Kidney (tissue), 14 donors: ENCODE results near the gene CFHR3. TPM values are rescaled to one million over a fixed set of nuclear protein-coding genes. Genes with fewer than 3 reads are reported as not detected.
"Not testable (repeated sequence)": the region's sequence is repeated elsewhere in the genome, so short reads cannot be mapped to it uniquely, and the experiment has no call there.

Experiments
- DNase-seq, 5 donors: peaks; one replicate each; pipeline ENCODE4 v3.0.0-alpha.2; 2013 to 2020
- FAIRE-seq: peaks from 2 replicates; lab custom pipeline; 2012; peaks lifted over from hg19 to GRCh38; lab: Jason Lieb, UNC
- H3K27ac ChIP-seq, 2 donors: one replicate each; pipeline ENCODE4 v1.7.0; 2013; ENCODE audit warnings: low read depth in 2 of 2, low read length in 2 of 2, inconsistent platforms in 1 of 2
- H3K27me3 ChIP-seq: one replicate; pipeline ENCODE4 v1.7.1; 2013; ENCODE audit warnings: low read length, inconsistent platforms; ENCODE audit not compliant: control insufficient read depth, insufficient read depth
- H3K36me3 ChIP-seq, 3 donors: one replicate each; pipeline versions ENCODE4 v1.7.0 to v1.7.1; 2013; ENCODE audit warnings: low read length in 3 of 3, control low read depth in 1 of 3, inconsistent platforms in 1 of 3; ENCODE audit not compliant: insufficient read depth in 3 of 3, control insufficient read depth in 2 of 3
- H3K4me1 ChIP-seq, 3 donors: one replicate each; pipeline versions ENCODE4 v1.7.0 to v1.7.1; 2013; ENCODE audit warnings: low read length in 3 of 3, inconsistent platforms in 1 of 3, low read depth in 1 of 3; ENCODE audit not compliant: control insufficient read depth in 2 of 3, insufficient read depth in 2 of 3
- H3K4me3 ChIP-seq, 3 donors: one replicate each; pipeline versions ENCODE4 v1.7.0 to v1.8.1; 2013; ENCODE audit warnings: low read length in 3 of 3, control low read depth in 1 of 3, inconsistent platforms in 1 of 3
- H3K9ac ChIP-seq, 3 donors: one replicate each; pipeline versions ENCODE4 v1.7.0 to v1.7.1; 2013; ENCODE audit warnings: low read length in 3 of 3, control low read depth in 1 of 3, inconsistent platforms in 1 of 3
- H3K9me3 ChIP-seq, 3 donors: one replicate each; pipeline versions ENCODE4 v1.7.0 to v1.7.1; 2013; ENCODE audit warnings: low read length in 3 of 3, control low read depth in 1 of 3, inconsistent platforms in 1 of 3; ENCODE audit not compliant: control insufficient read depth in 2 of 3, insufficient read depth in 1 of 3
- CTCF ChIP-seq: IDR thresholded peaks from 3 replicates; pipeline ENCODE4 v1.5.1; 2012; ENCODE audit warnings: mild to moderate bottlenecking, moderate library complexity, borderline replicate concordance; ENCODE audit not compliant: insufficient read depth; ENCODE audit errors: extremely low read depth
- intact Hi-C: fragments of 100-400 bp; cut with DNase I; formaldehyde crosslinking; loops from one replicate; pipeline ENCODE4 v1.11.1; 2022
- polyA plus RNA-seq: library from polyadenylated mRNA; stranded (reverse); fragments of 350-450 nt; fragmentation: Illumina TruSeq; extraction: RNeasy Lipid Tissue Mini Kit (QIAGEN cat#74804); gene quantifications from one replicate; pipeline ENCODE4 v1.2.3, GENCODE V29; 2014; ENCODE audit warnings: low read depth, low replicate concordance; ENCODE audit not compliant: insufficient read depth
- total RNA-seq: library from RNA; stranded (reverse); fragmentation: NEBNext Ultra II Directional; extraction: Animal tissue kit (Norgen Biotek cat#: 25700); gene quantifications from one replicate; pipeline ENCODE4 v1.2.1, GENCODE V29; 2021
- donor health status: control.
- donor health status: control.
- donor health status: control.
- donor health status: control.
- donor health status: control.
- donor health status: DM: yes; HTN: yes; CAD: no.
- donor health status: Normal renal cell carcinoma (clear cell type).

Gene CFHR3
- total and polyA plus RNA-seq, 2 donors from 2014 or later, result 2.1 TPM; not detected in 1

GRCh38 chr1:196734006-196734405 lies 40.6 kb upstream of the CFHR3 start:
- Histone ChIP-seq H3K27me3 (no peaks in the 10 kb centered on the region), H3K9ac (no peak overlapping the region), H3K4me1 (no peaks in the 10 kb centered on the region), H3K36me3 (no peaks in the 10 kb centered on the region), H3K4me3 (no peak overlapping the region), H3K9me3 (peaks cover 0 to 9% (median 0%) of the 10 kb centered on the region in 3 donors), H3K27ac (no peak overlapping the region)
- FAIRE-seq (no peak), DNase-seq (no peak)
- intact Hi-C loops, result no loop called here
- TF ChIP-seq CTCF, result no peak

GRCh38 chr1:196734460-196734859 lies 40.2 kb upstream of the CFHR3 start:
- no peak overlapping the region for H3K9ac ChIP-seq
- no peak for TF ChIP-seq CTCF
- DNase-seq (no peak), FAIRE-seq (no peak)
- no peak overlapping the region for H3K4me3 ChIP-seq
- no peaks in the 10 kb centered on the region for H3K27me3 ChIP-seq
- H3K36me3 ChIP-seq, result no peaks in the 10 kb centered on the region
- intact Hi-C loops, result no loop called here
- H3K9me3 ChIP-seq, result peaks cover 0 to 9% (median 0%) of the 10 kb centered on the region in 3 donors
- no peaks in the 10 kb centered on the region for H3K4me1 ChIP-seq
- no peak overlapping the region for H3K27ac ChIP-seq

- H3K9me3 ChIP-seq, result peaks cover 0 to 9% (median 0%) of the 10 kb centered on the region in 3 donors
- H3K4me3 ChIP-seq, result no peak overlapping the region
- no peaks in the 10 kb centered on the region for H3K27me3 ChIP-seq
- TF ChIP-seq CTCF, result no peak
- H3K9ac ChIP-seq, result no peak overlapping the region
- H3K36me3 ChIP-seq, result no peaks in the 10 kb centered on the region
- intact Hi-C loops, result no loop called here
- DNase-seq, result no peak
- FAIRE-seq, result no peak
- no peaks in the 10 kb centered on the region for H3K4me1 ChIP-seq
- no peak overlapping the region for H3K27ac ChIP-seq
Observed at GRCh38 chr1:196738730-196739129, 35.9 kb upstream of the CFHR3 start.

- H3K9me3 ChIP-seq, H3K4me1 ChIP-seq, H3K36me3 ChIP-seq, H3K9ac ChIP-seq, H3K27me3 ChIP-seq, H3K27ac ChIP-seq, H3K4me3 ChIP-seq, intact Hi-C loops: not testable (repeated sequence)
- DNase-seq, result peak in 2 of 5 donors; percentile 5 to 23
- TF ChIP-seq CTCF, result peak; percentile 13
- FAIRE-seq, result peak; percentile 97
Observed at GRCh38 chr1:196743244-196743643, 31.4 kb upstream of the CFHR3 start.

- H3K4me1 ChIP-seq, H3K4me3 ChIP-seq, H3K9ac ChIP-seq, H3K27ac ChIP-seq, H3K27me3 ChIP-seq, intact Hi-C loops, FAIRE-seq, H3K9me3 ChIP-seq, H3K36me3 ChIP-seq, DNase-seq: not testable (repeated sequence)
Observed at GRCh38 chr1:196765019-196765740, 9.5 kb upstream of the CFHR3 start.
